ENCODE measurements around the gene DEXI.

The DEXI gene

GRCh38 chr16:10916534-10916933, 25.7 kb downstream of the DEXI start:
- H3K4me3 ChIP-seq (ENCODE audit: low read depth, low read length) = no peak overlapping the region
- DNase-seq (ENCODE audit: low read depth) = no peak
- TF ChIP-seq CTCF (IDR thresholded peaks at IDR 0.05; ENCODE audit: insufficient read depth, low read depth, low read length, missing control alignments) = no peak

GRCh38 chr16:10911267-10911666, 31.0 kb downstream of the DEXI start:
- no peak for TF ChIP-seq CTCF (IDR thresholded peaks at IDR 0.05; ENCODE audit: insufficient read depth, low read depth, low read length, missing control alignments)

GRCh38 chr16:10907757-10908045, 34.6 kb downstream of the DEXI start:
- no peak for TF ChIP-seq CTCF (IDR thresholded peaks at IDR 0.05; ENCODE audit: insufficient read depth, low read depth, low read length, missing control alignments)
- no peak for DNase-seq (ENCODE audit: low read depth)
- H3K4me3 ChIP-seq (ENCODE audit: low read depth, low read length) = no peak overlapping the region

More at GRCh38 chr16:10911267-10911666, 31.0 kb downstream of the DEXI start:
- H3K4me3 ChIP-seq (ENCODE audit: low read depth, low read length) = no peak overlapping the region
- no peak for DNase-seq (ENCODE audit: low read depth)

GRCh38 chr16:10906914-10907756, 35.1 kb downstream of the DEXI start:
- DNase-seq (ENCODE audit: low read depth) = no peak
- TF ChIP-seq CTCF (IDR thresholded peaks at IDR 0.05; ENCODE audit: insufficient read depth, low read depth, low read length, missing control alignments) = no peak
- no peak overlapping the region for H3K4me3 ChIP-seq (ENCODE audit: low read depth, low read length)

- no peak for TF ChIP-seq CTCF (IDR thresholded peaks at IDR 0.05; ENCODE audit: insufficient read depth, low read depth, low read length, missing control alignments)
- H3K4me3 ChIP-seq (ENCODE audit: low read depth, low read length) = no peak overlapping the region
- no peak for DNase-seq (ENCODE audit: low read depth)
Observed at GRCh38 chr16:10906482-10906881, 35.8 kb downstream of the DEXI start.

- no peak for TF ChIP-seq CTCF (IDR thresholded peaks at IDR 0.05; ENCODE audit: insufficient read depth, low read depth, low read length, missing control alignments)
- DNase-seq (ENCODE audit: low read depth) = no peak
- no peak overlapping the region for H3K4me3 ChIP-seq (ENCODE audit: low read depth, low read length)
Observed at GRCh38 chr16:10902999-10903398, 39.3 kb downstream of the DEXI start.

GRCh38 chr16:10897134-10897533, 45.1 kb downstream of the DEXI start:
- TF ChIP-seq CTCF (IDR thresholded peaks at IDR 0.05; ENCODE audit: insufficient read depth, low read depth, low read length, missing control alignments) = no peak
- DNase-seq (ENCODE audit: low read depth) = peak; percentile 67
- H3K4me3 ChIP-seq (ENCODE audit: low read depth, low read length) = no peak overlapping the region
